HG02759 (cell line): Measurements from ENCODE around the gene TNNT3.

Source experiments
- ATAC-seq: cut with Tn5 transposase; IDR thresholded peaks from one replicate; pipeline ENCODE4 v1.9.1; 2021; ENCODE audit warnings: mild to moderate bottlenecking, moderate library complexity; ENCODE audit not compliant: unreplicated experiment

TNNT3 gene

DNA sequence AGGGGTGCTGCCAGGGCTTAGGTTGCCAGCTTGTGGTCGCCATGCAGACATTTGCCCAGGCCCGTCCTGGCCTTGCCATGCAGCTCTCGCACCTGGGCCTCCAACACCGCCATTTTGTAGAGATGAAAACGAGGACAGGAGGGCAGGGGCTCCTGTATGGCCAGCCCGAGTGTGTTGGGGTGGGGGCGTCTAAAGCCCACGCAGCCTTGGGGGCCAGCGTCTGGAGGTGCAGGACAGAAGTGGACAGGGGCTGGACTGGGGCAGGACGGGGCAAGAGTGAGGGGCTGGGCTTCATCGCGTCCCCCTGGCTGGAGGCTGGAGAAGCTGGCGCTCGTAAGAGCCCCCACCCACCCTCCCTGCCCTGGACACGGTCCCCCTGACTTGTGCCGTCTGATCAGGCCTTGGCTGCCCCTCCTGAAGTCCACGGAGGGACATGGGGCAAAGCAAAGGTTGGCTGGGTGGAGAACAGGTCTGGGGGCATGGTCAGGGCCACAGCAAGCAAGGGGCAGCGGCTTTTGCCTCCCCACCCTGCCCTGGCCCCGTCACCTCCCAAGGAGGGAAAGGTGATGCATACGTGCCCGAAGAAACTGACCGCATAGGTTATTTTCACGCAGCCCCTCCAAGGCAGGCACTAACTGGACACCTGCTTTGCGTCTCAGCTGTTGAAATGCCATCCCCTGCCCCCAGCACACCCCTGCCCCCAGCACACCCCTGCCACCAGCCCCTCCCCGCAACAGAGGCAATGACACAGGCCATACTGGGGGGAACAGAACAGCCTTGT lies 815 bp downstream of the TNNT3 start:
- ATAC-seq, result no peak

DNA sequence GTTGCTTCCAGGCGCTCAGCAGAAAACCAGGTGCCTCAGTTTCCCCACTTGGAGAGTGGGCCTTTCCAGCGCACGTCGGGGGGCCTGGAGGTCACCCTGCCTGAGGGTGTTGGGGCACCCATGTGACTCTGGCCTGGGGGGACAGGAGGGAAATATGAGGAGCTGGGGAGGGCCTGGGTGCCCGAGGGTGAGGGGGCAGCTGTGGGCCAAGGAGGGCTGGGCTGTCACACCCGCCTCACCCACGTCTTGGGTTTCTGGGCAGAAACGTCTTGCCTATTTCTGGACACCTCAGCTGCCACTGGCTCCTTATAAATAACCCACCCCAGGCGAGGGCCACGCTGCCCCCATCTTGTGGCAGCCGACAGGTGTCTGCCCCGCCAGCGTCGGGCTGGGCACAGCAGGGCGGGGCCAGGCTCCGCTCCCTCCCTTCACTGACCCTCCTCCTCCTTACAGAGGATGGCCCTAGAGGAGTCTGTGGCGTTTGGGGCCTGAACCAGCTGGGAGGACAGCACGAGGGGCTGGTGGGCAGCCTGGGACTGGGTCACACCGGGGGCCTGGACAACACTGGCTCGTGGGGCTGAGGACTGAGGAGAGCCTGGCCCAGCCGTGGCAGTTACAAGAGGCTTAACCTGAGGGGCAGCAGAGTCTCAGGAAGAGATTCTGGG lies 1.5 kb downstream of the TNNT3 start:
- ATAC-seq, result no peak

GRCh38 chr11:1921574-1922141 lies 2.2 kb downstream of the TNNT3 start:
- ATAC-seq, result no peak

GRCh38 chr11:1922481-1923081 lies 3.1 kb downstream of the TNNT3 start:
- no peak for ATAC-seq

DNA sequence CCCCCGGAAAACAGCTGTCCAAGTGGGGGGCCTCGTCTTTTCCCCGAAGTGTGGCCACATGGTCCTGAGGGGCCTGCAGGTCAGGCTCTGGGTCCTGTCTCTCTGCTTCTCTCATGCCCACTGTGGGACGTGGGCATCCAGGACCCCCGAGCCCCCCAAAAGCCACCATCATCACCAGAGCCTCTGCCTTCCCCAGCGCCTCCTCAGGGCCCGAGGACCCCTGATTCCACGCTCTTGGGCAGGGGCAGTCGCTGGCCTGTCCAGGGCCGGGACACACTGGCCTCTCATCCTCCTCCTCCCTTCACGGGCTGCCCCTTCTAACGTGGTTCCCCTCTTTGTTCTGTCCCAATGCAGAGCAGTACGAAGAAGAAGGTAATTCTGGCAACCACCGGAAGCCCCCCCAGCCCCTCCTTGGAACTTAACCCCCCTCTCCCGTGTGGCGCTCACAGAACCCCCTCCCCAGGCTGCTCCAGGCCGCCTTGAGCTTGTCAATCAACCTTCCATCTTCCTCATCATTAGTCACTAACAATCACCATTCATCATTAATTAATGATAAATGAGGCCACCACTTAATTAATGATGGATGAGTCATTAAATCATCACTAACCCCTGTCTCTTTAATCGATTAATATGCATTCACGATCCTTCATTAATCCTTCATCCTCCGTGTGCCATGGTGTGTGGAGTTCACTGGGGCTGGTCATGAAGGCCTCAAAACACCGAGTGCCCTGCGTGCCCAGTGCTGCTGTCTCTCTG lies 3.9 kb downstream of the TNNT3 start:
- ATAC-seq, result no peak

DNA sequence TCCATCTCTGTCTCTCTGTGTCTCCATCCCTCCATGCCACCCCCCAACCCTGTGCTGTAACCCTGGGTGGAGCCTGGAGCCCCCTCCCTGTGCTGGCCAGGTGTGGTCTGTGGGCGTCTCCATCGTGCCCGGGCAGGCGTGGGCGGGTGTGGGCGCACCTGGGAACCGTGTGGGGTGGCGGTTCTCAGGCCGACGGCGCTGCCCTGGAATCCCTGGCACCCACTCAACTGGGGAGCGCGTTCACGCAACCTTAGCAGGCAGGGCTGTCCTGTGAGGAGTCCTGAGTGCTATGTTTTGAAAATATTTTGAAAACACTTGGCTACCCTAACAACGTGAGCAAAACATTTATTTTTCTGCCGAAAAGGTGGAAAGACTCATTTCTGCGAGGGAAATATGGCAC lies 4.7 kb downstream of the TNNT3 start:
- ATAC-seq, result no peak

DNA sequence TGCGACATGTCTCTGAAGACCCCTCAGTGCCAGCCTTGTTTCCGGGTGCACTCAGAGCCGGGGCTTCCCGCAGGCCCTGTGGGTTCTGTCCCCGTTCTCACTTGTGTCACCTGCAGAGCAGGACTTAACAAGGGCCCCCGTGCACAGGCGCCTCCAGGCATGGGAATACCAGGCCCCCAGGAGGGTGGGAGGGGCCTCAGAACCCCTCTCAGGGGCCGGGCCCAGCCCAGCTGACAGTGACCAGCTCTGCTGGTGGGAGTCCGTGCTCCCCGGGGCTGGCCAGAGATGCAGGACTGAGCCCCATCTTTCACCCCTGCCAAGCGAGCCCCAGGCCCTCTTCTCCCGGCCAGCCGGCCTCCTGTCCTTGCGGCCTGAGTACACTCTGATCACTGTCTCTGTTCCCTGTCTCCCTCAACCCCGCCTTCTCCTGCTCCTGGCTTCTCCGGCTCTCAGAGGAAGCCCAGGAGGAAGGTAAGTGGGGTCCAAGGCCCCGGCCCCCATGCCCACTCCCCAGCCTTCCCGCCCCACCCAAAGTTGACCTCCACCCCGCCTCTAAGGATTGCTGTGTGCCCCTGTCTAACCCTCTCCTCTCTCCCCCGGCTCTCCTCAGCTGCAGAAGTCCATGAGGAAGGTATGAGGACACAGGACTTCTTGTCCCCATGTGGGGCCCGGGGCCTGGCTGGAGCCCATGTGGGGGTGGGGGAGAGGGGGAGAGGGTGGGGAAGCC lies 5.3 kb downstream of the TNNT3 start:
- no peak for ATAC-seq

DNA sequence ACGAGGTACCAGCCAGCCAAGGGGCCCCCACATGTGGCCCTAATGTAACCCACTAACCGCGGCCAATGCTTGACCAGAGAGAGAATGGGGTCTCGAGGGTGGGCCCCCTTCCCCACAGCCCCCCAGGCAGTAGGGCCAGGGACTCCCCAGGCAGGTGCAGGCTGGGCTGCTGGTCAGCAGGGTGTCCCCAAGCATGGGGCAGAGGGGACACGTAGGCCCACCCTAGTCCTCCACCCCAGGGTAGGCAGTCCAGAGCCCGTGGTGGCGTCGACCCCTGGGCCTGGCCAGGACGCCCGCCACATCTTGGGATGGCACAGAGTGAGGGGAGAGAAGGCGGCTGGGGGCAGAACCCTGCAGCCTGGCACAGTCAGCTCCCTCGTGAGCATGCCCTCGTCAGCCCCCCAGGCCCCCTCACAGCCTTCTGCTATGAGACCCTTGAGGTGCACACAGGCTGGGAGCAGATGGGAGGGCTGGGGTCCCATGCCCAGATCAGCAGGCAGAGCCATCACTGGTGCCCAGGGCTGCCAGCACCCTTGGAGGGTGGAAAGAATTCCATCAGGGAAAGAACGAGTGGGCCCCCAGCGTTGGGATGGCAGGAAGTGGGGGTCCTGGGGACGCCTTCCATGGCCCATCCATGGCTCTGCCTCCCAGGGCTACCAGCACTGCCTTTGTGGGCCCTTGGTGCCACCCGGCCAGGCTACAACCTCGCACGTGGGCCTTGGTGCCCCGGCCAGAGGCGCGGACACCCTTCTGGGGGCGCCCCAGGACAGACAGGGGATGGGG lies 6.1 kb downstream of the TNNT3 start:
- ATAC-seq, result no peak

DNA sequence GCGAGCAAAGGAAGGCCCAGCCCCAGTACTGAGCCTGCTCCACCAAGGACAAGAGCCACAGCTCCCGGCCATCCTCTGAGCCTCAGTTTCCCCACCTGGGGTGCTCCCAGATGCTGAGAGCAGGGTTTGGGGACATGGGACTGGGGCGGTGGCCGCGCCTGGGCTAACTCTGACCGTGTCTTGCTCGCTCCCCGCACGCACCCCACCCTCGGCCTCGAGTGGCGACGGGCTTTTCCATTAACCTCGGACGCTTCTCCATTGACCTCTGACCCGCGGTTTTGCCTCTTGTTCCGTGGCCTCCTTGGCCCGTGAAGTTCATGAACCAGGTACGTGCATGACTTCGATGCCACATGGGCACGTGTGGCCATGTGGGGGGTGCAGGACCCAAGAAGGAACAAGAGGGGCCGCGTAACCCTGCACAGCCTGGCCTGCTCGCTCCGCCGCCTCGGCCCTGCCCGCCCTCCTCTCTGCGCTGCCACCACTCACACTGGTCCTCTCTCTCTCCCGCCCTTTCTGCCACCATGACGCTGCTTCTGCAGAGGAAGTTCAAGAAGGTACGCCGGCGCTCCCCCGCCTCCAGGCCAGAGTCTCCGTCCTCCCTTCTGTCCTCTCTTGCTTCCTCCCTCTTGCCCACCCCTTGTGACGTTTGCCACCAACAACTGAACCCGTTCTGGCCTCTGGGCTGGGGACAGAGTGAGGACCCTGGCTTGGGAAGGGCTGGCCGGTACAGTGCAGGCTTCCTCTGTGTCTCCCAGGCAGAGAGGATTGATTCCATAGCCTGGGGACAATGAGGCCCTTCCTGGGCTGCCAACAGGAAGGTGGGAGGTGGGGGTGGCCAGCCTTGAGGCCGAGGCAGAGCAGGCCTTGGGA lies 6.9 kb downstream of the TNNT3 start:
- no peak for ATAC-seq

- ATAC-seq, result no peak
Measured at GRCh38 chr11:1927026-1927847, 7.7 kb downstream of the TNNT3 start.

GRCh38 chr11:1927848-1928469 lies 8.5 kb downstream of the TNNT3 start:
- ATAC-seq, result no peak

DNA sequence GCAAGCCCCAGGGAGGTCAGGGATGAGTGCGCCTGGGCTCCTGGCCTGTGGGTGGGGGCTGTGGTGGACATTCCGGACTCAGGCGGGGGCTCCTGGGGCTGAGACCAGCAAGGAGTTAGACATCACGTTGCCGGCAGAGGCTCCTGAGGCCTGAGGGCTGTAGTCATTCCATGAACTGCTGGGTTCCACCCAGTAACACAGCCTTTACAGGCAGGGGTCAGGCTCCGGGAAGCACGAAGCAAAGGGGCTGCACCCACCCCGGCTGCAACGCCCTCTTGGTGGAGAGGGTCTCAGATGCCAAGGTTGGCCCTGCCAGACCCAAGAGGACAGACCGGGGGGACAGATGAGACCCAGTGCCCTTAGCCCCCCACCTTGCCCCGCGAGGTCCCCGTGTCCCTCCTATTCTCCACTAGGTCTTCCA lies 9.0 kb downstream of the TNNT3 start:
- no peak for ATAC-seq

- ATAC-seq, result no peak
Measured at GRCh38 chr11:1928891-1929541, 9.5 kb downstream of the TNNT3 start.

DNA sequence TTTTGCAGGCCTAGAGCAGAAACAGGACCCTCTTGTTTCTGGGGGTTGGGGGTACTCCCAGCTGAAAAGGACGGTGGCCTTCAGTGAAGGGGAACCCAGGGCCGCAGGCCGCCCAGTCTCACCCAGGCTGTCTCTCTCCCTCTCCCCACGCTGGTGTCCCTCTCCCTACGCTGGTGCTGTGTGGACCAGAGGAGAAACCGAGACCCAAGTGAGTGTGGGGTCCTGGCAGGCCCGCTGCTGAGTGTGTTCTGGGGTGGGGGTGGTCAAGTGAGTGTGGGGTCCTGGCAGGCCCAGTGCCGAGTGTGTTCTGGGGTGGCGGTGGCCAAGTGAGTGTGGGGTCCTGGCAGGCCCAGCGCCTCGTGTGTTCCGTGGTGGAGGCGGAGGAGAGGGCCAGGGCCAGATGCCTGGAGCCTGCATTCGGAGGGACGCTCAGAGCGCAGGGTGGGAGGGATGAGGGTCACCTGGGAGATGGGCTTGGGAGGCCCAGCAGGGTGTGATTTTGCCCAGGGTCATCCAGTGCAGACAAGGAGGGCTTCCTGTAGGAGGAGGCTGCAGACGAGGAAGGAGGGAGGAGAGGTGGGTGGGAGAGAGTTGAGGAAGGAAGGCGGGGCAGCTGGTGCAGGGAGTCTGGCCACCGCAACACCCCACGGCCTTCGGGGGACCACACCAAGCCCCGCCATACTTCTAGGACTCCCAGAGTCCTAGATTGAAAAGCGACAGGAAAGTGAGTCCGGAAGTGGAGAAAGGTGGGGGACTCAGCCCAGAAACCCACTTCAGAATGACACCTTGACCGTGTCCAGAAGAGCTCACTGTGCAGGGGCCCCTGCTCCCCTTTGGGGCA lies 10.3 kb downstream of the TNNT3 start:
- no peak for ATAC-seq

DNA sequence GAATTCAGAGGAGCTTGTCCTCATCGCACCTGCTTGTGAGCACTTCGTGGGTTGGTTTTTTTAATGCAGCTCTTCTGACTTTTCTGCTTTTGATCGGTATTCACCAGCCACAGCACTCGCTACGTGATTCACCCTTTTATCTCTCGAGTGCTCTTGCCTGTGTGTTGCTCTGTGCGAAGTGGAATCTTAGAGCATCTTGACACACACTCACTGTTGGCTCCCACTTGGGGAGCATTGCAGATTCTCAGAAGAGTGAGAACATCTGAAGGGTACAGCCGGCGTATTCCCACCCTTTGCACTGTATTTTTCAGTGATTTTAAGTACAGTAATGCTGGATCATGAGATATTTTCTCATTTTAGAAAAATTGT lies 10.9 kb downstream of the TNNT3 start:
- no peak for ATAC-seq
